GM23338 (cell line): ENCODE data around the gene RPL26. TPM values are rescaled to one million over a fixed set of nuclear protein-coding genes. Genes with fewer than 3 reads are reported as not detected.

Experiments used
- ATAC-seq: fragments of 200-7000 bp; cut with Tn5 transposase; 3 replicates; pipeline ENCODE4 v1.9.1; 2020
- DNase-seq: peaks from one replicate; pipeline ENCODE4 v3.0.0-alpha.2; 2015; ENCODE audit warnings: low spot score
- H2AFZ ChIP-seq: fragments of 200-600 bp; sonication (generic); 2 replicates; pipeline ENCODE4 v1.8.0; 2016; ENCODE audit warnings: antibody characterized with exemption, mild to moderate bottlenecking, moderate library complexity
- H3F3A ChIP-seq: fragments of 200-600 bp; sonication (generic); replicated peaks from 2 replicates; pipeline ENCODE4 v1.8.0; 2017; ENCODE audit warnings: antibody characterized with exemption, mixed run types, low read depth
- H3K27ac ChIP-seq: fragments of 200-600 bp; sonication (generic); 2 replicates; pipeline ENCODE4 v1.6.1; 2016; ENCODE audit warnings: low read depth
- H3K27me3 ChIP-seq: fragments of 200-600 bp; sonication (generic); 2 replicates; pipeline ENCODE4 v1.8.0; 2016; ENCODE audit warnings: mild to moderate bottlenecking, mixed run types, moderate library complexity; ENCODE audit not compliant: insufficient read depth
- H3K36me3 ChIP-seq: fragments of 200-600 bp; sonication (generic); 2 replicates; pipeline ENCODE4 v1.8.0; 2016; ENCODE audit warnings: mild to moderate bottlenecking; ENCODE audit not compliant: insufficient read depth
- H3K4me1 ChIP-seq: fragments of 200-600 bp; sonication (generic); 2 replicates; pipeline ENCODE4 v1.8.0; 2016; ENCODE audit warnings: mild to moderate bottlenecking, moderate library complexity; ENCODE audit not compliant: insufficient read depth
- H3K4me2 ChIP-seq: fragments of 200-600 bp; sonication (generic); 2 replicates; pipeline ENCODE4 v1.7.1; 2017; ENCODE audit warnings: mixed run types
- H3K4me3 ChIP-seq: fragments of 200-600 bp; sonication (generic); 2 replicates; pipeline ENCODE4 v1.6.1; 2016; ENCODE audit warnings: mixed run types
- H3K79me2 ChIP-seq: fragments of 200-600 bp; sonication (generic); replicated peaks from 2 replicates; pipeline ENCODE4 v1.8.0; 2017; ENCODE audit warnings: mild to moderate bottlenecking; ENCODE audit not compliant: insufficient read depth
- H3K9me2 ChIP-seq: fragments of 200-600 bp; sonication (generic); 2 replicates; pipeline ENCODE4 v1.8.0; 2017; ENCODE audit not compliant: insufficient read depth
- H4K20me1 ChIP-seq: fragments of 200-600 bp; sonication (generic); replicated peaks from 2 replicates; pipeline ENCODE4 v1.8.0; 2017; ENCODE audit warnings: mild to moderate bottlenecking; ENCODE audit not compliant: insufficient read depth
- H3K27ac Mint-ChIP-seq: 2 replicates; pipeline ENCODE4 v1.8.0; 2020; ENCODE audit warnings: inconsistent platforms, mild to moderate bottlenecking, moderate library complexity, mixed read lengths
- H3K27me3 Mint-ChIP-seq: 3 replicates; pipeline ENCODE4 v1.8.0; 2022; ENCODE audit warnings: low read depth, mild to moderate bottlenecking, moderate library complexity, mixed read lengths, inconsistent platforms; ENCODE audit not compliant: insufficient read depth, poor library complexity
- H3K36me3 Mint-ChIP-seq: 3 replicates; pipeline ENCODE4 v1.8.0; 2021; ENCODE audit warnings: low read depth, mild to moderate bottlenecking, inconsistent platforms, moderate library complexity, mixed read lengths
- H3K4me1 Mint-ChIP-seq: 3 replicates; pipeline ENCODE4 v1.8.0; 2020; ENCODE audit warnings: mild to moderate bottlenecking, inconsistent platforms, mixed read lengths
- H3K4me3 Mint-ChIP-seq: 3 replicates; pipeline ENCODE4 v1.8.0; 2021; ENCODE audit warnings: moderate library complexity, mild to moderate bottlenecking, inconsistent platforms, mixed read lengths
- H3K9me3 Mint-ChIP-seq: 3 replicates; pipeline ENCODE4 v1.8.0; 2020; ENCODE audit warnings: moderate library complexity, mild to moderate bottlenecking, inconsistent platforms, mixed read lengths
- CREB1 ChIP-seq: fragments of 250-450 bp; sonication (Bioruptor Pico); IDR thresholded peaks from 2 replicates; pipeline ENCODE4 v1.5.0; 2020; ENCODE audit warnings: low read depth, mild to moderate bottlenecking, moderate library complexity
- EZH2 ChIP-seq: fragments of 200-600 bp; sonication (generic); IDR thresholded peaks from one replicate; pipeline ENCODE4 v1.8.0; 2017; ENCODE audit warnings: antibody characterized with exemption, mild to moderate bottlenecking, low read depth; ENCODE audit not compliant: unreplicated experiment
- EZH2phosphoT487 ChIP-seq: fragments of 200-600 bp; sonication (generic); IDR thresholded peaks from one replicate; pipeline ENCODE4 v1.8.1; 2018; ENCODE audit warnings: antibody characterized with exemption; ENCODE audit not compliant: unreplicated experiment
- JUNB ChIP-seq: IDR thresholded peaks from one replicate; pipeline ENCODE4 v1.6.1; 2016; ENCODE audit warnings: antibody characterized with exemption; ENCODE audit not compliant: unreplicated experiment
- NANOG ChIP-seq: IDR thresholded peaks from 2 replicates; pipeline ENCODE4 v1.6.1; 2016; ENCODE audit warnings: antibody characterized with exemption, borderline replicate concordance
- POLR2AphosphoS5 ChIP-seq: IDR thresholded peaks from 2 replicates; pipeline ENCODE4 v1.6.1; 2016; ENCODE audit warnings: antibody characterized with exemption, low read depth
- STAT1 ChIP-seq: IDR thresholded peaks from one replicate; pipeline ENCODE4 v1.6.1; 2016; ENCODE audit warnings: antibody characterized with exemption; ENCODE audit not compliant: unreplicated experiment
- polyA plus RNA-seq: library from polyadenylated mRNA; unstranded; fragments of >200 nt; fragmentation: Nextera tagmentation; extraction: Ambion mirVana; gene quantifications from 2 replicates; pipeline ENCODE4 v1.2.1, GENCODE V29; 2016
- total RNA-seq: library from RNA; depleted of rRNA; stranded (reverse); fragments of >200 nt; shearing (Covaris generic); gene quantifications from 2 replicates; pipeline ENCODE4 v1.2.3, GENCODE V29; 2014
- TF ChIP-seq, protein P1 (sequence below): IDR thresholded peaks from one replicate; pipeline ENCODE4 v1.6.1; 2018; ENCODE audit warnings: antibody characterized with exemption; ENCODE audit not compliant: unreplicated experiment
- TF ChIP-seq, protein P2 (sequence below), 2 experiments: fragments of 200-600 bp in 1 of 2; sonication (generic) in 1 of 2; conservative IDR thresholded peaks; 2 replicates each; pipeline versions ENCODE4 v1.5.1 to v1.6.1; 2016 to 2017; ENCODE audit warnings: antibody characterized with exemption in 2 of 2, low read depth in 2 of 2, mild to moderate bottlenecking in 2 of 2, moderate library complexity in 1 of 2
- TF ChIP-seq, protein P3 (sequence below): fragments of 250-450 bp; sonication (Bioruptor Pico); IDR thresholded peaks from 2 replicates; pipeline ENCODE4 v1.5.0; 2020; ENCODE audit warnings: mild to moderate bottlenecking, moderate library complexity

RPL26 gene
- total and polyA plus RNA-seq, 2 experiments from 2014 or later = 2,274 to 3,158 TPM

GRCh38 chr17:8413938-8414337 is 30.9 kb upstream of the RPL26 start (continued):
- TF ChIP-seq, protein P1, sequence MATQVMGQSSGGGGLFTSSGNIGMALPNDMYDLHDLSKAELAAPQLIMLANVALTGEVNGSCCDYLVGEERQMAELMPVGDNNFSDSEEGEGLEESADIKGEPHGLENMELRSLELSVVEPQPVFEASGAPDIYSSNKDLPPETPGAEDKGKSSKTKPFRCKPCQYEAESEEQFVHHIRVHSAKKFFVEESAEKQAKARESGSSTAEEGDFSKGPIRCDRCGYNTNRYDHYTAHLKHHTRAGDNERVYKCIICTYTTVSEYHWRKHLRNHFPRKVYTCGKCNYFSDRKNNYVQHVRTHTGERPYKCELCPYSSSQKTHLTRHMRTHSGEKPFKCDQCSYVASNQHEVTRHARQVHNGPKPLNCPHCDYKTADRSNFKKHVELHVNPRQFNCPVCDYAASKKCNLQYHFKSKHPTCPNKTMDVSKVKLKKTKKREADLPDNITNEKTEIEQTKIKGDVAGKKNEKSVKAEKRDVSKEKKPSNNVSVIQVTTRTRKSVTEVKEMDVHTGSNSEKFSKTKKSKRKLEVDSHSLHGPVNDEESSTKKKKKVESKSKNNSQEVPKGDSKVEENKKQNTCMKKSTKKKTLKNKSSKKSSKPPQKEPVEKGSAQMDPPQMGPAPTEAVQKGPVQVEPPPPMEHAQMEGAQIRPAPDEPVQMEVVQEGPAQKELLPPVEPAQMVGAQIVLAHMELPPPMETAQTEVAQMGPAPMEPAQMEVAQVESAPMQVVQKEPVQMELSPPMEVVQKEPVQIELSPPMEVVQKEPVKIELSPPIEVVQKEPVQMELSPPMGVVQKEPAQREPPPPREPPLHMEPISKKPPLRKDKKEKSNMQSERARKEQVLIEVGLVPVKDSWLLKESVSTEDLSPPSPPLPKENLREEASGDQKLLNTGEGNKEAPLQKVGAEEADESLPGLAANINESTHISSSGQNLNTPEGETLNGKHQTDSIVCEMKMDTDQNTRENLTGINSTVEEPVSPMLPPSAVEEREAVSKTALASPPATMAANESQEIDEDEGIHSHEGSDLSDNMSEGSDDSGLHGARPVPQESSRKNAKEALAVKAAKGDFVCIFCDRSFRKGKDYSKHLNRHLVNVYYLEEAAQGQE = no peak
- no peak for TF ChIP-seq CREB1
- TF ChIP-seq STAT1 = no peak
- no peak for TF ChIP-seq EZH2phosphoT487
- no peak for TF ChIP-seq EZH2
- TF ChIP-seq NANOG = no peak
- TF ChIP-seq, protein P2, sequence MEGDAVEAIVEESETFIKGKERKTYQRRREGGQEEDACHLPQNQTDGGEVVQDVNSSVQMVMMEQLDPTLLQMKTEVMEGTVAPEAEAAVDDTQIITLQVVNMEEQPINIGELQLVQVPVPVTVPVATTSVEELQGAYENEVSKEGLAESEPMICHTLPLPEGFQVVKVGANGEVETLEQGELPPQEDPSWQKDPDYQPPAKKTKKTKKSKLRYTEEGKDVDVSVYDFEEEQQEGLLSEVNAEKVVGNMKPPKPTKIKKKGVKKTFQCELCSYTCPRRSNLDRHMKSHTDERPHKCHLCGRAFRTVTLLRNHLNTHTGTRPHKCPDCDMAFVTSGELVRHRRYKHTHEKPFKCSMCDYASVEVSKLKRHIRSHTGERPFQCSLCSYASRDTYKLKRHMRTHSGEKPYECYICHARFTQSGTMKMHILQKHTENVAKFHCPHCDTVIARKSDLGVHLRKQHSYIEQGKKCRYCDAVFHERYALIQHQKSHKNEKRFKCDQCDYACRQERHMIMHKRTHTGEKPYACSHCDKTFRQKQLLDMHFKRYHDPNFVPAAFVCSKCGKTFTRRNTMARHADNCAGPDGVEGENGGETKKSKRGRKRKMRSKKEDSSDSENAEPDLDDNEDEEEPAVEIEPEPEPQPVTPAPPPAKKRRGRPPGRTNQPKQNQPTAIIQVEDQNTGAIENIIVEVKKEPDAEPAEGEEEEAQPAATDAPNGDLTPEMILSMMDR (conservative IDR thresholded peaks at IDR 0.05; ENCODE audit: low read depth in 2 of 2) = no peak
- TF ChIP-seq POLR2AphosphoS5 = no peak

DNA sequence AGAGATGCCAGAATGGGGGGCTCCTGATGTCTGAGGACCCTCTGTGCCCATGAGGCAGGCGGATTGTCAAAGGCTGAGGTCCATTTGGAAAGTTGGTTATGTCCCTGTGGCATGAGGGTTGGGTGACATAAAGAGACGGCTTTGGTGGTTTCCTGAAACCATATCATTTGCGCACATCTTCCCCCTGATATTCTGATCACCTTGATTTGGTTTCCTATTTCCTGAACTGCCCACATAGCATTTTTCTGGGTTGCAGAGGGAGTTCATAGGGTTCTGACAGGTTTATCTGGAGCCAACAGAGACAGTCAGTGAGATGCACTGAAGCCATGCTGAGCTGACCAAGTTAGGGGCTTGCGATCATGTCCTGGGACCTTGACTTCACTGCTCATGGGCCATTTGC is 30.3 kb upstream of the RPL26 start:
- no peak overlapping the region for H3K27ac ChIP-seq
- H3K4me1 ChIP-seq = peaks cover 6% of the 10 kb centered on the region; the same call in 1 of the 2 replicates
- no peaks in the 10 kb centered on the region for H4K20me1 ChIP-seq
- no peak overlapping the region for H2AFZ ChIP-seq
- H3K27me3 ChIP-seq = no peaks in the 10 kb centered on the region
- no peak overlapping the region for H3K4me2 ChIP-seq
- no peak for ATAC-seq
- Mint-ChIP-seq H3K9me3 (no peaks in the 10 kb centered on the region), H3K4me3 (no peak overlapping the region), H3K27me3 (peaks cover 13% of the 10 kb centered on the region), H3K36me3 (no peaks in the 10 kb centered on the region), H3K4me1 (peaks cover 4% of the 10 kb centered on the region; the same call in 2 of the 3 replicates), H3K27ac (no peak overlapping the region)
- DNase-seq = no peak
- no peaks in the 10 kb centered on the region for H3K9me2 ChIP-seq
- no peak overlapping the region for H3K4me3 ChIP-seq
- H3K79me2 ChIP-seq = no peaks in the 10 kb centered on the region
- no peaks in the 10 kb centered on the region for H3K36me3 ChIP-seq
- no peaks in the 10 kb centered on the region for H3F3A ChIP-seq
- TF ChIP-seq POLR2AphosphoS5 (no peak), NANOG (no peak), STAT1 (no peak), EZH2 (no peak), JUNB (no peak)
- TF ChIP-seq, protein P1 = no peak
- TF ChIP-seq, protein P3, sequence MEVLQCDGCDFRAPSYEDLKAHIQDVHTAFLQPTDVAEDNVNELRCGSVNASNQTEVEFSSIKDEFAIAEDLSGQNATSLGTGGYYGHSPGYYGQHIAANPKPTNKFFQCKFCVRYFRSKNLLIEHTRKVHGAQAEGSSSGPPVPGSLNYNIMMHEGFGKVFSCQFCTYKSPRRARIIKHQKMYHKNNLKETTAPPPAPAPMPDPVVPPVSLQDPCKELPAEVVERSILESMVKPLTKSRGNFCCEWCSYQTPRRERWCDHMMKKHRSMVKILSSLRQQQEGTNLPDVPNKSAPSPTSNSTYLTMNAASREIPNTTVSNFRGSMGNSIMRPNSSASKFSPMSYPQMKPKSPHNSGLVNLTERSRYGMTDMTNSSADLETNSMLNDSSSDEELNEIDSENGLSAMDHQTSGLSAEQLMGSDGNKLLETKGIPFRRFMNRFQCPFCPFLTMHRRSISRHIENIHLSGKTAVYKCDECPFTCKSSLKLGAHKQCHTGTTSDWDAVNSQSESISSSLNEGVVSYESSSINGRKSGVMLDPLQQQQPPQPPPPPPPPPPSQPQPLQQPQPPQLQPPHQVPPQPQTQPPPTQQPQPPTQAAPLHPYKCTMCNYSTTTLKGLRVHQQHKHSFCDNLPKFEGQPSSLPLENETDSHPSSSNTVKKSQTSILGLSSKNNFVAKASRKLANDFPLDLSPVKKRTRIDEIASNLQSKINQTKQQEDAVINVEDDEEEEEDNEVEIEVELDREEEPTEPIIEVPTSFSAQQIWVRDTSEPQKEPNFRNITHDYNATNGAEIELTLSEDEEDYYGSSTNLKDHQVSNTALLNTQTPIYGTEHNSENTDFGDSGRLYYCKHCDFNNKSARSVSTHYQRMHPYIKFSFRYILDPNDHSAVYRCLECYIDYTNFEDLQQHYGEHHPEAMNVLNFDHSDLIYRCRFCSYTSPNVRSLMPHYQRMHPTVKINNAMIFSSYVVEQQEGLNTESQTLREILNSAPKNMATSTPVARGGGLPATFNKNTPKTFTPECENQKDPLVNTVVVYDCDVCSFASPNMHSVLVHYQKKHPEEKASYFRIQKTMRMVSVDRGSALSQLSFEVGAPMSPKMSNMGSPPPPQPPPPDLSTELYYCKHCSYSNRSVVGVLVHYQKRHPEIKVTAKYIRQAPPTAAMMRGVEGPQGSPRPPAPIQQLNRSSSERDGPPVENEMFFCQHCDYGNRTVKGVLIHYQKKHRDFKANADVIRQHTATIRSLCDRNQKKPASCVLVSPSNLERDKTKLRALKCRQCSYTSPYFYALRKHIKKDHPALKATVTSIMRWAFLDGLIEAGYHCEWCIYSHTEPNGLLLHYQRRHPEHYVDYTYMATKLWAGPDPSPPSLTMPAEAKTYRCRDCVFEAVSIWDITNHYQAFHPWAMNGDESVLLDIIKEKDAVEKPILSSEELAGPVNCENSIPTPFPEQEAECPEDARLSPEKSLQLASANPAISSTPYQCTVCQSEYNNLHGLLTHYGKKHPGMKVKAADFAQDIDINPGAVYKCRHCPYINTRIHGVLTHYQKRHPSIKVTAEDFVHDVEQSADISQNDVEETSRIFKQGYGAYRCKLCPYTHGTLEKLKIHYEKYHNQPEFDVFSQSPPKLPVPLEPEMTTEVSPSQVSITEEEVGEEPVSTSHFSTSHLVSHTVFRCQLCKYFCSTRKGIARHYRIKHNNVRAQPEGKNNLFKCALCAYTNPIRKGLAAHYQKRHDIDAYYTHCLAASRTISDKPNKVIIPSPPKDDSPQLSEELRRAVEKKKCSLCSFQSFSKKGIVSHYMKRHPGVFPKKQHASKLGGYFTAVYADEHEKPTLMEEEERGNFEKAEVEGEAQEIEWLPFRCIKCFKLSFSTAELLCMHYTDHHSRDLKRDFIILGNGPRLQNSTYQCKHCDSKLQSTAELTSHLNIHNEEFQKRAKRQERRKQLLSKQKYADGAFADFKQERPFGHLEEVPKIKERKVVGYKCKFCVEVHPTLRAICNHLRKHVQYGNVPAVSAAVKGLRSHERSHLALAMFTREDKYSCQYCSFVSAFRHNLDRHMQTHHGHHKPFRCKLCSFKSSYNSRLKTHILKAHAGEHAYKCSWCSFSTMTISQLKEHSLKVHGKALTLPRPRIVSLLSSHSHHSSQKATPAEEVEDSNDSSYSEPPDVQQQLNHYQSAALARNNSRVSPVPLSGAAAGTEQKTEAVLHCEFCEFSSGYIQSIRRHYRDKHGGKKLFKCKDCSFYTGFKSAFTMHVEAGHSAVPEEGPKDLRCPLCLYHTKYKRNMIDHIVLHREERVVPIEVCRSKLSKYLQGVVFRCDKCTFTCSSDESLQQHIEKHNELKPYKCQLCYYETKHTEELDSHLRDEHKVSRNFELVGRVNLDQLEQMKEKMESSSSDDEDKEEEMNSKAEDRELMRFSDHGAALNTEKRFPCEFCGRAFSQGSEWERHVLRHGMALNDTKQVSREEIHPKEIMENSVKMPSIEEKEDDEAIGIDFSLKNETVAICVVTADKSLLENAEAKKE (CRISPR knock-in tag) = no peak
